ENCODE results near the gene ZNF391. TPM values are rescaled to one million over a fixed set of nuclear protein-coding genes. Genes with fewer than 3 reads are reported as not detected.
A peak's percentile ranks its signal among the peaks of the same experiment; 100 is the strongest.
"Not testable (repeated sequence)": the region's sequence is repeated elsewhere in the genome, so short reads cannot be mapped to it uniquely, and the experiment has no call there.

The ZNF391 gene
- total RNA-seq, 1 donor: 0.43 TPM

DNA sequence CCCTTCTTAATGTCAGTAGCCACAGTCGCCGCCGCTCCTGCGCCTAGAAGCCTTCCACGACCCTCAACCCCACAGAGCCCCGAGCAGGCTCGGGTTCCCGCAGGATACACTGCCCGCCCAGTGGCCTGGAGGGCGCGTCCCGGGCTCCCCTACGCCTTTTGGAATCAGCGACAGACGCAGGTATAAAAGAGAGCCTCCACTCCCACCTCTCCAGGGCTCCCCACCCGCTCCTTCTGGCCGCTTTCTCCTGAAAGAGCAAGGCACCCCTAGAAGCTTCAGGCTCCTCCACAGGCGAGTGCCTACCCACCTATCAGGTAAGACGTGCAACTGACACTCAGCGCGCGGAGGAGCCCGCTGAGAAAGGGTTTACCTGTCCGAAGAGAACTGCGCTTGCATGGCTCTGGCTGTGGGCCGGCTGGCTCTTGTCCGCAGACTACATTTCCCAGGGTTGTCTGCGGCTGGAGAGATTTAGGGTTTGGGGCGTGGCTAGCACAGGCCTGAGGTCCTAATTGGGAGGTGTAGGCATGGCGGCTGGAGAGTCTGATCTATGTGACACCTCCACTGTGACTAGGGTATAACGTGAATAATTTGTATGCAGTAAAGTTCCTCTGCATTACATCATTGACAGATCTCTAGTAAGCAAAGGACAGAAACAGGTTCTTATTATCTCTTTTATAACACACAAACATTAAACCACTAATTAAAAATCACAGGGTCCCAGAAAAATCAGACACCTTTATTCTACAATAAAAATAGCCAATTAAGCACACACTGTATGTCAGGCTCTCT, 13.5 kb upstream of the ZNF391 start:
- TF ChIP-seq, protein P1, sequence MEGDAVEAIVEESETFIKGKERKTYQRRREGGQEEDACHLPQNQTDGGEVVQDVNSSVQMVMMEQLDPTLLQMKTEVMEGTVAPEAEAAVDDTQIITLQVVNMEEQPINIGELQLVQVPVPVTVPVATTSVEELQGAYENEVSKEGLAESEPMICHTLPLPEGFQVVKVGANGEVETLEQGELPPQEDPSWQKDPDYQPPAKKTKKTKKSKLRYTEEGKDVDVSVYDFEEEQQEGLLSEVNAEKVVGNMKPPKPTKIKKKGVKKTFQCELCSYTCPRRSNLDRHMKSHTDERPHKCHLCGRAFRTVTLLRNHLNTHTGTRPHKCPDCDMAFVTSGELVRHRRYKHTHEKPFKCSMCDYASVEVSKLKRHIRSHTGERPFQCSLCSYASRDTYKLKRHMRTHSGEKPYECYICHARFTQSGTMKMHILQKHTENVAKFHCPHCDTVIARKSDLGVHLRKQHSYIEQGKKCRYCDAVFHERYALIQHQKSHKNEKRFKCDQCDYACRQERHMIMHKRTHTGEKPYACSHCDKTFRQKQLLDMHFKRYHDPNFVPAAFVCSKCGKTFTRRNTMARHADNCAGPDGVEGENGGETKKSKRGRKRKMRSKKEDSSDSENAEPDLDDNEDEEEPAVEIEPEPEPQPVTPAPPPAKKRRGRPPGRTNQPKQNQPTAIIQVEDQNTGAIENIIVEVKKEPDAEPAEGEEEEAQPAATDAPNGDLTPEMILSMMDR (IDR thresholded peaks at IDR 0.05; ENCODE audit: insufficient read depth, low read depth, low read length): no peak
- peak overlapping the region; percentile 61 for H3K4me3 ChIP-seq (ENCODE audit: low read depth, low read length)
- peak; percentile 50 for DNase-seq (ENCODE audit: low read depth)

GRCh38 chr6:27375613-27376079, 12.9 kb upstream of the ZNF391 start:
- peak overlapping the region; percentile 9 for H3K4me3 ChIP-seq (ENCODE audit: low read depth, low read length)
- TF ChIP-seq, protein P1 (IDR thresholded peaks at IDR 0.05; ENCODE audit: insufficient read depth, low read depth, low read length): no peak
- no peak for DNase-seq (ENCODE audit: low read depth)

DNA sequence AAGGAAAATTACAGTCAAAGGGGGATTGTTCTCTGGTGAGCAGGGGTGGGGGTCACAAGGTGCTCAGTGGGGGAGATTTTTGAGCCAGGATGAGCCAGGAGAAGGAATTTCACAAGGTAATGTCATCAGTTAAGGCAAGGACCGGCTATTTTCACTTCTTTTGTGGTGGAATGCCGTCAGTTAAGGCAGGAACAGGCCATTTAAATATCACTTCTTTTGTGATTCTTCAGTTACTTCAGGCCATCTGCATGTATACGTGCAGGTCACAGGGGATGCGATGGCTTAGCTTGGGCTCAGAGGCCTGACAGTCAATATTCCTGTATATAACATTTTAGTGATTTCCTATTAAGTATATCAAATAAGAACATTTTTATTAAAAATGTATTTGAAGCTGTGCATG, 10.2 kb upstream of the ZNF391 start:
- DNase-seq (ENCODE audit: low read depth); H3K4me3 ChIP-seq (ENCODE audit: low read depth, low read length): not testable (repeated sequence)

DNA sequence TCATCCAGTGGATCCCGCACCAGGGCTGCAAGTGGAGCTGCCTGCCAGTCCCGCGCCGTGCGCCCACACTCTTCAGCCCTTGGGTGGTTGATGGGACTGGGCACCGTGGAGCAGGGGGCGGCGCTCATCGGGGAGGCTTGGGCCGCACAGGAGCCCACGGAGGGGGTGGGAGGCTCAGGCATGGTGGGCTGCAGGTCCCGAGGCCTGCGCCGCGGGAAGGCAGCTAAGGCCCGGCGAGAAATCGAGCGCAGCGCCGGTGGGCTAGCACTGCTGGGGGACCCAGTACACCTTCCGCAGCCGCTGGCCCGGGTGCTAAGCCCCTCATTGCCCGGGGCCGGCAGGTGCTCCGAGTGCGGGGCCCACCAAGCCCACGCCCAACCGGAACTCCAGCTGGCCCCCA, 7.6 kb upstream of the ZNF391 start:
- DNase-seq (ENCODE audit: low read depth); H3K4me3 ChIP-seq (ENCODE audit: low read depth, low read length): not testable (repeated sequence)

GRCh38 chr6:27383011-27383410, 5.5 kb upstream of the ZNF391 start:
- H3K4me3 ChIP-seq (ENCODE audit: low read depth, low read length): no peak overlapping the region
- no peak for DNase-seq (ENCODE audit: low read depth)
- TF ChIP-seq, protein P1 (IDR thresholded peaks at IDR 0.05; ENCODE audit: insufficient read depth, low read depth, low read length): no peak

DNA sequence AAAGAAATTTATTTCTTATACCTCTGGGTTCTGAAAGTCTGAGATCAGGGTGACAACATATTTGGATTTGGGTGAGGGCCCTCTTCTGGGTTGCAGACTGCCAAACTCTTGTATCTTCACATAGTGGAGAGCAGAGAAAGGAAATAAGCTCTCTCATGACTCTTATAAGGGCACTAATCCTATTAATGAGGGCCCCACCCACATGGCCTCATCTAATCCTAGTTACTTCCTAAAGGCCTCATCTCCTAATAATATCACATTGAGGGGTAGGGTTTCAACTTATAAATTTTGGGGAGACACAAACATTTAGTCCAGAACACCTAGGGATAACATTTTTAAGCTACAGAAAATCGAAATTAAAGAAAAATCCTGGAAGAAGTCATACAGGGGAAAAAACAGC, 5.1 kb upstream of the ZNF391 start:
- TF ChIP-seq, protein P1 (IDR thresholded peaks at IDR 0.05; ENCODE audit: insufficient read depth, low read depth, low read length): no peak
- DNase-seq (ENCODE audit: low read depth): no peak
- H3K4me3 ChIP-seq (ENCODE audit: low read depth, low read length): no peak overlapping the region

- DNase-seq (ENCODE audit: low read depth): no peak
- TF ChIP-seq, protein P1 (IDR thresholded peaks at IDR 0.05; ENCODE audit: insufficient read depth, low read depth, low read length): no peak
- H3K4me3 ChIP-seq (ENCODE audit: low read depth, low read length): no peak overlapping the region
These were observed 4.1 kb downstream of the ZNF391 start for GRCh38 chr6:27392623-27393022.

- DNase-seq (ENCODE audit: low read depth): no peak
- TF ChIP-seq, protein P1 (IDR thresholded peaks at IDR 0.05; ENCODE audit: insufficient read depth, low read depth, low read length): no peak
- H3K4me3 ChIP-seq (ENCODE audit: low read depth, low read length): no peak overlapping the region
These were observed 5.5 kb downstream of the ZNF391 start for GRCh38 chr6:27394073-27394472.

Data from fibroblast of villous mesenchyme (primary cell).